Epithelial cell of proximal tubule (primary cell): ENCODE results near the gene INS. TPM values are rescaled to one million over a fixed set of nuclear protein-coding genes. Genes with fewer than 3 reads are reported as not detected.

Experiments
- DNase-seq: peaks from one replicate; pipeline ENCODE4 v3.0.0-alpha.2; 2011; ENCODE audit warnings: low read depth
- H3K4me3 ChIP-seq: 2 replicates; pipeline ENCODE4 v1.5.1; 2011; ENCODE audit warnings: low read depth, mild to moderate bottlenecking, low read length
- total RNA-seq: library from RNA; depleted of rRNA; stranded (reverse); fragments of >200 nt; gene quantifications from 2 replicates; pipeline ENCODE4 v1.2.3, GENCODE V29; 2015
- TF ChIP-seq, protein P1 (sequence below): conservative IDR thresholded peaks from 2 replicates; pipeline ENCODE4 v1.5.1; 2012; ENCODE audit warnings: low read depth, mild to moderate bottlenecking, low read length

INS gene
- total RNA-seq, 1 donor from 2014 or later, result not detected

DNA sequence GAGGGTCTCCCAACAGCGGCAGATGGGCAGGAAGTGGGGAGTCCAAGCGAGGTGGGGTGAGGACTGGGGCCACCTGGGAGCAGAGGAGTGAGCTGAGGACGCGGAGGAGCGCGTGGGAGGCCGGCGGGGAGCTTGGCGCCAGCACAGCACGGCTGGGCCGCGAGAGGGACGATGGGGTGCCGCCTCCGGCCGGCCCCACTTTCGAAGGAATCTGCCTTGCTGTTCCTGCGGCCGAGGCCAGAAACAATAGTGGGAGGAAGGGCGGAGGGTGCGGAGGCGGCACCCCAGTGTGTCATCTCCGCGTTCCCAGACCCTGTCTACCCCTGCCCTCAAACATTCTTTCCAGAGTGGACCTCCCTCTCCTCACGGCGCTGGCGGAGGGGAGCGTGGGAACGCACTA is 5.5 kb downstream of the INS start:
- no peak overlapping the region for H3K4me3 ChIP-seq
- no peak for DNase-seq
- TF ChIP-seq, protein P1, sequence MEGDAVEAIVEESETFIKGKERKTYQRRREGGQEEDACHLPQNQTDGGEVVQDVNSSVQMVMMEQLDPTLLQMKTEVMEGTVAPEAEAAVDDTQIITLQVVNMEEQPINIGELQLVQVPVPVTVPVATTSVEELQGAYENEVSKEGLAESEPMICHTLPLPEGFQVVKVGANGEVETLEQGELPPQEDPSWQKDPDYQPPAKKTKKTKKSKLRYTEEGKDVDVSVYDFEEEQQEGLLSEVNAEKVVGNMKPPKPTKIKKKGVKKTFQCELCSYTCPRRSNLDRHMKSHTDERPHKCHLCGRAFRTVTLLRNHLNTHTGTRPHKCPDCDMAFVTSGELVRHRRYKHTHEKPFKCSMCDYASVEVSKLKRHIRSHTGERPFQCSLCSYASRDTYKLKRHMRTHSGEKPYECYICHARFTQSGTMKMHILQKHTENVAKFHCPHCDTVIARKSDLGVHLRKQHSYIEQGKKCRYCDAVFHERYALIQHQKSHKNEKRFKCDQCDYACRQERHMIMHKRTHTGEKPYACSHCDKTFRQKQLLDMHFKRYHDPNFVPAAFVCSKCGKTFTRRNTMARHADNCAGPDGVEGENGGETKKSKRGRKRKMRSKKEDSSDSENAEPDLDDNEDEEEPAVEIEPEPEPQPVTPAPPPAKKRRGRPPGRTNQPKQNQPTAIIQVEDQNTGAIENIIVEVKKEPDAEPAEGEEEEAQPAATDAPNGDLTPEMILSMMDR, result no peak

DNA sequence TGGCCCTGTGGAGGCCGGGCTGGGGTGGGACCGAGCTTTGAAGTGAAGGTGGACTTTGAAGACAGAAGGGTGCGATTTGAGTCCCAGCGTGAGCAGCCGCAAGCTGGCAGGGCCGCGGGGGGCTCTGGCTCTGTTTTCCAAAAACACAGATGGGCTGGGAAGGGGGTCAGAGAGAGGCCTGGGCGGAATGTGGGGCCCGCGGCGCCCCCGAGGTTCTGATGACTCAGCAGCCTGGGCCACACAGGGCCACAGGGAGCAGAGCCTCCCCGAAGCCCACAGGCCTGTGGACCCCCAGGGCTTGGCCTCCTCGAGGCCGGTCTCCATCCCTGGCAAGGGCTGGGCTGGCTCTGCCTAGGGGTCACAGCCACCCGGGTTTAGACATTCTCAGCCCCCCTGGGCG is 6.1 kb downstream of the INS start:
- no peak for DNase-seq
- H3K4me3 ChIP-seq, result no peak overlapping the region
- TF ChIP-seq, protein P1, result no peak

DNA sequence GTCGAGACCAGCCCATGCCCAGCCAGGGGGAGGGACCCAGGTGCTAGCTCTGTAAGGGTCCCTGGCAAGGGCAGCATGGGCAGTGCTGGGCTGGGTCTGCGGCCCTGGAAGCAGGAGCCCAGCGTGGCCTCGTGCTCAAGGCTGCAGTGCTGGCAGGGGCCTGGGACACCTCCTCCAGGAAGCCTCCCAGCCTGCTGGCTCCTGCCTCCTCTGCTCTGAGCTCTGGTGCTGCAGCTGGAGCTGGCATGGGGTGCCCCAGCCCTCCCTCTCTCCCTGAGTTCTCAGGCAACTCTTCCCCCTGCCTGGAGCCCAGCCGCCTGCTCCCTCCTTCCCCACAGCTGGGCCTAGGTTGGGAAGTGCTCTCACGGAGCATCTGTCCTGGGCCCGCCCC is 6.8 kb downstream of the INS start:
- no peak for DNase-seq
- TF ChIP-seq, protein P1, result no peak
- H3K4me3 ChIP-seq, result no peak overlapping the region

DNA sequence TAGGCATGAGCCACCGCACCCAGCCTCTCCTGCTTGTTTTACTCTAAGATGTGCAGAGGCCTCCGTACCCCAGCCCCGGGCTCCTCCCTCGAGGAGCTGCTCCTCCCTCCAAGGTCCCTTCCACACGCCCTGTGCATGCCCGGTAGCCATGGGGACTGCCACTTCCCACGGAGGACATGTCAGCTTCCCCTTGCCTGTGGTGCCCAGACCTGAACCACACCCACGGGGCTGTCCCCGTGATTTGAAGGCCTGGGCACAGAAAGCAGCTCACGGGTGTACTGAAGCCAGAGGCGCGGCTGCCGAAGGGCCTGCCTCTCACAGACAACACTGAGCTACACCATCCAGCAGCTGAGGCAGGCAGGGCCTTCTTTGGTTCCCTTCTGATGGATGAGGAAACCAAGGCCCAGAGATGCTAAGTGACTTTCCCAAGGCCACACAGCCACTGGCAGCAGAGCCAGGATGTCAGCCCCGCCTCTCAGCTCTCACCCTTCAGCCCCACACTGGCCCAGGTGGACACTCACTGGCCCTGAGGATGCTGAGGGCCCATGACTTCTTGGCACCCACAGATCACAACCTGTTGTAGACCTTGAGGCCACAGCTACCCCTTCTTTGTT is 7.3 kb downstream of the INS start:
- TF ChIP-seq, protein P1, result no peak
- no peak overlapping the region for H3K4me3 ChIP-seq
- no peak for DNase-seq

DNA sequence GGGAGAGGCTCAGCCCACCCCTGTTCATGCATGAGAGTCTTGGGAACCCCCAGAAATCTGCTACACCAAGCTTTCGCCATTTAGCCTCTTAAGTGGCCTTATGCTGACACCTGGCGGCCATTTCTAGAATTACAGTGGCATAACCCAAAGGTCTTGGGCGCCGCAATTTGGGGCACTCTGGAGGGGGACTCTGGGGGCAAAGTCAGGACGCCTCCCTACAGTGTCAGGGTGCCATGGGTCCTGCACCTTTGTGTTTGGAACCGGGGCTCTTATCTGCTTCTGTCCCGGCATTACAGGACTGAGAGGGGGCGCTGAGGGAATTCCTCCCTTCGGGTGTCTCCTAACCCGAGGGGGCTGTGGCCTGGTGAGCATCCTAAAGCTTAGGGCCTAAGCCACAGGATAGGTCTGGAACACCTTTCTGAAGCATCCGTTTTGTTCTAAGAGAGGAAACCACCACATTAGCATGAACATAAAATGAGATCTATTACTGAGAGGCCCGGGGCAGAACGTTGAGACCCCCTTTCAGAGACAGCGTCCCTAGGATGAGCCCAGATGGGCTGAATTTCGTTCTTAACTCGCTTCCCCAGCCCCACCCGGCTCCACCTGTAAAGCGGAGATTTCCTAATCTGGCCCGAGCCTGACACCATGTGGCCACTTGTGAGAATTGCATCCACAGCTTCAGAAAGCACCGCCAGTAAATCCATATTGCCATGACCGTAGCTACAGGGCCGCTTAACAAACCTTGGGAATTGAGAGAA is 9.3 kb downstream of the INS start:
- TF ChIP-seq, protein P1, result peak; percentile 72
- DNase-seq, result no peak
- no peak overlapping the region for H3K4me3 ChIP-seq

DNA sequence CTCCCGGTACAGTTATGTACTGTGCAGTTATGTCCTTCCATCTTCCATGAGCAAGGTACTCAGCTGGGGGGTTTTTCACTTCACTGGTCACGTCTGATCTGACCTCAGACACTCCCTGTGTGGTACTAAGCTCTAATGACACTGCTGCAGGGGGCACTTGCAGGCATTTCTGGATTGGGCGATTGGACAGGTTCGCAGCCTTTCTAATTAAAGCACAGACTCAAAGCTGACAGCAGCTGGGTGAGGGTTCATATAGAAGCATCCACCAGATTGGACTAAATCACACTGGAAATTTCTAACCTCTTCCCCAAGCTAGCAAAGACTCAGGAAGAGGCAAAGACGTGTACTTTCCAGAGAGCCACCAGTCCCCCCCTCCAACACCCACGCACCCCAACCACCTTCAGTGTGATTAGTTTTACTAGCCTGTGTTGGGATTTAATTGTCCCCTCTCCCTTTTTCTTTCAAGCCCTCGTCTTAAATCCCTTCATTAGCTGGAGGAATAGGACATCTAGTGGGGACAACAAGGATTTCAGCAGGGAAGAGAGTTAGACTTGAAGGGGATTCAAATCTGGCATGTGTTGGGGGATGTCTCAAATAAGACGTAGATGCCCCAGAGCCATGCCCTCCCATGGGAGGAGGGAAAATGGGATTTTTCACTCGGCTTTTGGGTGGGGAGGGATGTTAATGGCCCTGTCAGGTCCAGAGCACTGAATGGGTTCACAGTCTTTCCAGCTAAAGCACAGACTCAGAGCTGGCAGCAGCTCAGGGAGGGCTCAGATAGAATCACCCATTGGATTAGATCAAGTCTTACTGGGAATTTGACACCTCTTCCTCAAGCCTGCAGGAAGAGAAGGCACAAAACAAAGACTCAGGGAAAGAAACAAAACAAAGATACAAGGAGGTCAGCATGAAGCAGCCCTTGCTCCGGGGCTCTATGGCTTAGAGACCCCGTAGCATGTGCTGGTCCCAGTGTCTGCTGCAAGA is 10.9 kb downstream of the INS start:
- H3K4me3 ChIP-seq, result no peak overlapping the region
- no peak for DNase-seq
- TF ChIP-seq, protein P1, result peak; percentile 56
